Testis (tissue), 3 donors: Measurements from ENCODE around the gene NDST1. TPM values are rescaled to one million over a fixed set of nuclear protein-coding genes. Genes with fewer than 3 reads are reported as not detected.

Experiments used
- DNase-seq: peaks from one replicate; pipeline ENCODE4 v3.0.0-alpha.2; 2019
- H3K27ac ChIP-seq, 2 donors: fragments of 200-600 bp; sonication (generic); one replicate each; pipeline ENCODE4 v1.5.1; 2019
- H3K27me3 ChIP-seq: fragments of 200-600 bp; sonication (generic); one replicate; pipeline ENCODE4 v1.5.1; 2019
- H3K36me3 ChIP-seq: fragments of 200-600 bp; sonication (generic); one replicate; pipeline ENCODE4 v1.5.1; 2017; ENCODE audit warnings: low read depth; ENCODE audit errors: missing control alignments
- H3K4me1 ChIP-seq: fragments of 200-600 bp; sonication (generic); one replicate; pipeline ENCODE4 v1.5.1; 2019
- H3K4me3 ChIP-seq, 2 donors: fragments of 200-600 bp; sonication (generic); one replicate each; pipeline ENCODE4 v1.5.1; 2017 to 2019
- H3K9me3 ChIP-seq: fragments of 200-600 bp; sonication (generic); one replicate; pipeline ENCODE4 v1.5.1; 2017
- CTCF ChIP-seq, 3 experiments: fragments of 450-650 bp in 2 of 3; fragments of 200-600 bp in 1 of 3; sonication (generic) in 1 of 3; IDR thresholded peaks; one replicate each; pipeline ENCODE4 v1.5.1; 2016 to 2019; ENCODE audit warnings: antibody characterized with exemption in 3 of 3, mild to moderate bottlenecking in 2 of 3, moderate library complexity in 1 of 3
- POLR2A ChIP-seq: fragments of 450-650 bp; IDR thresholded peaks from one replicate; pipeline ENCODE4 v1.6.1; 2017; ENCODE audit warnings: antibody characterized with exemption, mild to moderate bottlenecking, moderate library complexity
- WGBS, 2 donors: methylation state at CpG; one replicate each; pipeline ENCODE4 v1.1.5; 2018; 5-methylcytosine and 5-hydroxymethylcytosine counted together
- intact Hi-C: fragments of 100-400 bp; cut with DNase I; formaldehyde crosslinking; loops from one replicate; pipeline ENCODE4 v1.15.1; 2023; ENCODE audit warnings: low total_unique reads
- polyA plus RNA-seq: library from polyadenylated mRNA; stranded (reverse); fragments of 350-450 nt; fragmentation: Illumina TruSeq; extraction: RNeasy Lipid Tissue Mini Kit (QIAGEN cat#74804); gene quantifications from one replicate; pipeline ENCODE4 v1.2.3, GENCODE V29; 2014; ENCODE audit warnings: low read depth, low replicate concordance; ENCODE audit not compliant: insufficient read depth
- total RNA-seq, 2 donors: library from RNA; depleted of rRNA; stranded (reverse); fragments of >200 nt; gene quantifications; one replicate each; pipeline ENCODE4 v1.2.3, GENCODE V29; 2016

Gene NDST1
- total and polyA plus RNA-seq, 3 donors from 2014 or later, result 55.0 to 174 (median 167) TPM

DNA sequence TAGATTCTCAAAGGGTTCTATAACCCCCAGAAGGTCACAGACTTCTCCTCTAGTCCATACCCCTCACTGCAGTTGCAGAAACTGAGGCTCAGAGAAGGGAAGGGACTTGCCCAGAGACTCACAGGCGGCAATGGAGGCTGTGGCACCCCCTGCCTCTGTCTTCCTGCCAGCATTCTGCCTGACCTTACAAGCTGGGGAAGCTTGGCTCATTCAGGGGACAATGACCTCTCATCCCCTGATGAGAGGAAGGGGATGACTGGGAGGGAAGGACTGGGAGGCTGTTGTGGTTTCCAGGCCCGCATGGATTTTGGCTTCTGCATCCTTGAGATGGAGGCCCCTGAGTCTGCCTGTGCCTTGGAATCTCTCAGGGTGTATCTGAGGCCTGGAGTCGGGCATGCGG is 897 bp downstream of the NDST1 start:
- no peak for DNase-seq
- H3K4me1 ChIP-seq, result peaks cover 85% of the 10 kb centered on the region
- H3K9me3 ChIP-seq, result no peaks in the 10 kb centered on the region
- 29 to 37% methylated on average over 4 of the region's 4 CpGs for WGBS, 2 donors
- no peaks in the 10 kb centered on the region for H3K27me3 ChIP-seq
- intact Hi-C loops, result no loop called here
- TF ChIP-seq CTCF (IDR thresholded peaks at IDR 0.05) (no peak), POLR2A (no peak)
- peak overlapping the region; percentile 50 to 60 for H3K27ac ChIP-seq
- no peaks in the 10 kb centered on the region for H3K36me3 ChIP-seq
- no peak overlapping the region for H3K4me3 ChIP-seq

- Histone ChIP-seq H3K36me3 (no peaks in the 10 kb centered on the region), H3K4me3 (no peak overlapping the region), H3K9me3 (no peaks in the 10 kb centered on the region), H3K27ac (peak overlapping the region; percentile 18 to 50), H3K4me1 (peaks cover 84% of the 10 kb centered on the region), H3K27me3 (no peaks in the 10 kb centered on the region)
- no peak for DNase-seq
- WGBS, 2 donors, result 83 to 84% methylated on average over 7 of the region's 7 CpGs
- intact Hi-C loops, result no loop called here
- TF ChIP-seq POLR2A, result no peak
- TF ChIP-seq CTCF (IDR thresholded peaks at IDR 0.05), result no peak
Measured at GRCh38 chr5:150509992-150510391, 2.1 kb downstream of the NDST1 start.

DNA sequence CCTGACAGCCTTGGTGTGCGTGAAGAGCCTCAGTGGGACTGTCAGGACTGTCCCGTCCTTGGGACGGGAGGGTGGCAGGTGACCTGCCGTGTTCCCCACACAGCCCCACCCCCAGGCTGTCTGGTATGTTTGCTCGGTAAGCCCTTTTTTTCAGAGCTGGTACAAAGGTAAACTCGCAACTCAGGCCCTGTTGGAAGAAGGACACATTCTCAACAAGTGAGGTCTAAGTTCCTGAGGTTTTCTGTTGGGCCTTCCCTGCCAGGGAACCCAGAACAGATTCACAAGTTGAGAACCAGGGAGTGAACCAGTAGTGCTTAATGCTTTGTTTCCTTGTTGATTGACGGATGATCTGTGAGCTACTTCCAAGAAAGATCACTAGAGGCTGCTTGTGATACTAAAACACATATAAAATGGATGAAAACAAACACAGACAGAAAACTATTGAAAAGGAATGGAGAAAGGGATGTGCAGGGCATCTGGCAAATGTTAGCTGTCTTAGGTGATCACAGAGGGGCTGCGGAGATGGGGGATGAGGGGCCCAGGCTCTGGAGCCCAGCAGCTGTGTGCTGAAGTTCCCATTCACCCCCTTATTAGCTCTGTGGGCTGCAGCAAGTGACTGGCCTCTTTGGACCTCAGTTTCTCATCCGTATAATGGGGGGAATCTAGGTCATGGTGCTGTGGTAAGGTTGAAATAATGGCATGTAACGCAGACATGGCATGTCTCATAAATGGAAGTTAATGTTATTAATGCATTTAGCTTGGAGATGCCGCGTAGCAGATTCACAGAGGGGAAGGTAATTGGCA is 2.7 kb downstream of the NDST1 start:
- 64 to 86% methylated on average over 12 of the region's 12 CpGs for WGBS, 2 donors
- Histone ChIP-seq H3K27me3 (no peaks in the 10 kb centered on the region), H3K36me3 (no peaks in the 10 kb centered on the region), H3K4me3 (no peak overlapping the region), H3K9me3 (no peaks in the 10 kb centered on the region), H3K27ac (peak overlapping the region in 1 of 2 donors; percentile 50), H3K4me1 (peaks cover 84% of the 10 kb centered on the region)
- TF ChIP-seq CTCF (IDR thresholded peaks at IDR 0.05) (no peak), POLR2A (no peak)
- DNase-seq, result no peak
- intact Hi-C loops, result no loop called here

GRCh38 chr5:150511578-150512367 is 3.8 kb downstream of the NDST1 start:
- H3K9me3 ChIP-seq, result no peaks in the 10 kb centered on the region
- H3K36me3 ChIP-seq, result no peaks in the 10 kb centered on the region
- H3K4me1 ChIP-seq, result peaks cover 84% of the 10 kb centered on the region
- no peak overlapping the region for H3K4me3 ChIP-seq
- 30 to 35% methylated on average over 2 to 7 of the region's 7 CpGs for WGBS, 2 donors
- DNase-seq, result no peak
- TF ChIP-seq POLR2A (no peak), CTCF (IDR thresholded peaks at IDR 0.05) (no peak)
- H3K27ac ChIP-seq, result peak overlapping the region; percentile 50 to 53
- no peaks in the 10 kb centered on the region for H3K27me3 ChIP-seq
- intact Hi-C loops, result no loop called here
